Karpas-422 (cell line): ENCODE measurements around the gene EPS8L1. TPM values are rescaled to one million over a fixed set of nuclear protein-coding genes. Genes with fewer than 3 reads are reported as not detected.
"Not testable (repeated sequence)": the region's sequence is repeated elsewhere in the genome, so short reads cannot be mapped to it uniquely, and the experiment has no call there.

Source experiments
- DNase-seq: peaks from one replicate; pipeline ENCODE4 v3.0.0-alpha.2; 2015
- H2AFZ ChIP-seq: fragments of 200-600 bp; sonication (generic); 2 replicates; pipeline ENCODE4 v1.6.1; 2014; ENCODE audit warnings: antibody characterized with exemption, low read length, mixed read lengths
- H3K27ac ChIP-seq: fragments of 200-600 bp; sonication (generic); 2 replicates; pipeline ENCODE4 v1.5.1; 2014; ENCODE audit warnings: mild to moderate bottlenecking, low read length, moderate library complexity
- H3K27me3 ChIP-seq: fragments of 200-600 bp; sonication (generic); 2 replicates; pipeline ENCODE4 v1.6.1; 2014; ENCODE audit warnings: low read length, mixed read lengths
- H3K36me3 ChIP-seq: fragments of 200-600 bp; sonication (generic); 2 replicates; pipeline ENCODE4 v1.6.1; 2014; ENCODE audit warnings: low read length, mixed read lengths; ENCODE audit not compliant: insufficient read depth
- H3K4me1 ChIP-seq: fragments of 200-600 bp; sonication (generic); 2 replicates; pipeline ENCODE4 v1.6.1; 2014; ENCODE audit warnings: mild to moderate bottlenecking, low read length, mixed read lengths
- H3K4me2 ChIP-seq: fragments of 200-600 bp; sonication (generic); 2 replicates; pipeline ENCODE4 v1.6.1; 2014; ENCODE audit warnings: low read length, low read depth, mild to moderate bottlenecking; ENCODE audit not compliant: poor library complexity, severe bottlenecking
- H3K4me3 ChIP-seq: fragments of 200-600 bp; sonication (generic); 2 replicates; pipeline ENCODE4 v1.5.1; 2014; ENCODE audit warnings: mild to moderate bottlenecking, antibody characterized with exemption, low read length, mixed read lengths
- H3K79me2 ChIP-seq: fragments of 200-600 bp; sonication (generic); 2 replicates; pipeline ENCODE4 v1.6.1; 2014; ENCODE audit warnings: mild to moderate bottlenecking, low read length, mixed read lengths
- H3K9ac ChIP-seq: fragments of 200-600 bp; sonication (generic); 2 replicates; pipeline ENCODE4 v1.6.0; 2014; ENCODE audit warnings: low read length
- H3K9me2 ChIP-seq: fragments of 200-600 bp; sonication (generic), shearing (Covaris generic); replicated peaks from 2 replicates; pipeline ENCODE4 v1.6.0; 2014; ENCODE audit warnings: mild to moderate bottlenecking, low read length, moderate library complexity; ENCODE audit not compliant: insufficient read depth
- H3K9me3 ChIP-seq: fragments of 300-700, 200-600 bp; sonication (generic); 2 replicates; pipeline ENCODE4 v1.6.1; 2014; ENCODE audit warnings: low read length, mixed read lengths
- H4K20me1 ChIP-seq: fragments of 200-600 bp; sonication (generic); 2 replicates; pipeline ENCODE4 v1.6.1; 2014; ENCODE audit warnings: mild to moderate bottlenecking, antibody characterized with exemption, low read length, low read depth; ENCODE audit not compliant: insufficient read depth
- total RNA-seq: library from RNA; depleted of rRNA; stranded (reverse); fragments of >200 nt; shearing (Covaris generic); gene quantifications from 2 replicates; pipeline ENCODE4 v1.2.3, GENCODE V29; 2014; ENCODE audit warnings: low replicate concordance; rRNA removed

EPS8L1 gene
- not detected in 2 replicates for total RNA-seq

DNA sequence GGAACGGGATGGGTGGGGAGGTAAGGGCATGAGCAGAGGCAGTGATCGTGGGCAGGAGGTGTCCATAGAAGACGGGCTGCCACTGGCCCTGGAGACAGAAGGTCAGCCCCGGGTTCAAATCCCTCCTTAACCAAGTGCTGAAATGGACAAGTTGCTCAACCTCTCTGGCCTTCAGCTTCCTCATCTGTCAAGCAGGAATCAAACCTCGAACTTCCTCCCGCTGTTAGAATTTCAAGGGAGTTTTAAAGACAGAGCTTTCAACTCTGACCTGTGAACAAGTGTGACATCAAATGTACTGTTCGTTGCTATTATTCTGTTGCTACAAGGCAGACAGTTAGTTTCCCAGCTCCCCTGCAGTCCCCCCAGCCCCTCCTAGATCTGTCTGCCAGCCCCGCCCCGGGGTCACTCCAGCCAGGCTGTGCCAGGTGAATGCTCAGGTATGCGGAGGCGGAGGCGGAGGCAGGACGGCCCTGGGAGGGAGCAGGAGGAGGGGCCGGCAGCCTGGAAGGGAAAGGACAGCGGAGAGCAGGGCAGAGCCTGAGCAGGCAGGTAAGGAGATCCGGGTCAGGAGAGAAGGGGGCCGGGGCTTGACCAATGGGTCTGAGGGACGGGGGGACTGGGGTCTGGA, at the start of gene EPS8L1:
Gene EPS8L1, plus strand, starts transcription at position 499 of the 628 bp plus-strand sequence. CDS start 576 bp downstream, outside the sequence.
- Histone ChIP-seq H3K27me3 (no peaks in the 10 kb centered on the region), H3K4me3 (no peak within 1 kb of the TSS), H4K20me1 (0 out of 2 replicates have a peak, but pooled peaks cover 14% of the 10 kb centered on the region), H3K9ac (no peak within 1 kb of the TSS), H3K79me2 (no peaks in the 10 kb centered on the region), H3K4me1 (no peaks in the 10 kb centered on the region), H3K9me3 (no peaks in the 10 kb centered on the region), H3K9me2 (no peaks in the 10 kb centered on the region), H2AFZ (no peak within 1 kb of the TSS), H3K4me2 (no peak within 1 kb of the TSS), H3K36me3 (peaks cover 4% of the 10 kb centered on the region; the same call in 1 of the 2 replicates), H3K27ac (no peak within 1 kb of the TSS)
- no peak for DNase-seq

DNA sequence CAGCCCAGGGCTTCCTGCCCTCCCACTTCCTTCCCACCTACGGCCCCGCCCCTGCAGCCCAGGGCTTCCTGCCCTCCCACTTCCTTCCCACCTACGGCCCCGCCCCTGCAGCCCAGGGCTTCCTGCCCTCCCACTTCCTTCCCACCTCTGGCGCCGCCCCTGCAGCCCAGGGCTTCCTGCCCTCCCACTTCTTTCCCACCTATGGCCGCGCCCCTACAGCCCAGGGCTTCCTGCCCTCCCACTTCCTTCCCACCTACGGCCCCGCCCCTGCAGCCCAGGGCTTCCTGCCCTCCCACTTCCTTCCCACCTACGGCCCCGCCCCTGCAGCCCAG, 48.6 kb upstream of the EPS8L1 start:
- peaks cover 12% of the 10 kb centered on the region for H3K4me1 ChIP-seq
- peak overlapping the region; percentile 24 for H3K4me2 ChIP-seq
- not testable (repeated sequence) for H3K27me3 ChIP-seq, H3K9ac ChIP-seq, H3K27ac ChIP-seq, H4K20me1 ChIP-seq, H3K36me3 ChIP-seq, H3K9me2 ChIP-seq
- H3K9me3 ChIP-seq = peaks cover 23% of the 10 kb centered on the region
- peak overlapping the region; percentile 24; the same call in 1 of the 2 replicates for H3K4me3 ChIP-seq
- H3K79me2 ChIP-seq = peaks cover 12% of the 10 kb centered on the region; the same call in 1 of the 2 replicates
- peak overlapping the region; percentile 4; the same call in 1 of the 2 replicates for H2AFZ ChIP-seq
- peak; percentile 96 for DNase-seq

DNA sequence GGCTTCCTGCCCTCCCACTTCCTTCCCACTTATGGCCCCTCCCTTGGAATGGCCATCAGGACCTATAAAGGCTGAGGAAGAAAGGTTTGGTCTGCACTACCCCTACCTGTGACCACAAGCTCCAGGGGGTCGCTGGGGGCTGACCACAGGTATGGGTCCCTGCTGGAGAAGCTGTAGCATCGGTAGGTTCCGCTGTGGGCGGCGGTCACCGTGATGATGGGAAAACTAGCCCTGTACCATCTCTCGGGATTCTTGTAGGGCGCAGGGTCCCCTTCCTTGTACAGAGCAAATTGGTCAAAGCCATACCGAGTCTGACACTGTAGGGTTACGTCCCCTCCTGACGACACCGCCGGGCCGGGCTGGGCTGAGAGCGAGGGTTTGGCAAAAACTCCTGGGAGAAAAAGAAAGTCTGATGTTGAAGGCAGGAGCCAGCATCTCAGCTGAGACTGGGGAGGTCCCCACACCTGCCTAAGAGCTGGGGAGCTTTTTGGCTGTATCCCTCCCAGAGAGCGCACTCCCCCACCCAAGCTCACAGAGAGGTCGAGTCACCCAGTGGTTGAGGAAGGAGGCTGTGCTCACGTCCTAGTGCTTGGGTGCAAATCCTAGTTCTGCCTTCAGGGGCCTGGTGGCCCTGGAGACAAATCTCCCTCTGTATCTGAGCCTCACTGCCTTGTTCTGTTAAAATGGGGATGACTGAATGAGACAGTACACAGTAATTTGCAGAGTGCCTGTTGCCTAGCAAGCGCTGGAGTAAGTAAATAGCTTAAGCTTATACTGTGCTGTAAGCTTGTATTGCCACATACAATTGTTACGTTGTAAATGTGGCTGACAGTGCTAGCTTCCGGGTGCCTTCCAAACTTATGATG, 48.0 kb upstream of the EPS8L1 start:
- peaks cover 12% of the 10 kb centered on the region for H3K4me1 ChIP-seq
- no peaks in the 10 kb centered on the region for H4K20me1 ChIP-seq
- peak overlapping the region; percentile 24 for H3K4me2 ChIP-seq
- H3K9me2 ChIP-seq = no peaks in the 10 kb centered on the region
- peak overlapping the region; percentile 24; the same call in 1 of the 2 replicates for H3K4me3 ChIP-seq
- peaks cover 23% of the 10 kb centered on the region for H3K9me3 ChIP-seq
- peak; percentile 66 for DNase-seq
- H2AFZ ChIP-seq = peak overlapping the region; percentile 4; the same call in 1 of the 2 replicates
- H3K79me2 ChIP-seq = peaks cover 12% of the 10 kb centered on the region; the same call in 1 of the 2 replicates
- peaks cover 6% of the 10 kb centered on the region for H3K36me3 ChIP-seq
- 0 out of 2 replicates have a peak overlapping the region, but pooled peaks have one; percentile 12 for H3K27ac ChIP-seq
- no peak overlapping the region for H3K9ac ChIP-seq
- H3K27me3 ChIP-seq = no peaks in the 10 kb centered on the region

GRCh38 chr19:55028757-55029156, 46.9 kb upstream of the EPS8L1 start:
- Histone ChIP-seq H3K9me2 (no peaks in the 10 kb centered on the region), H4K20me1 (no peaks in the 10 kb centered on the region), H3K9me3 (peaks cover 20% of the 10 kb centered on the region), H3K4me3 (no peak overlapping the region), H3K79me2 (peaks cover 12% of the 10 kb centered on the region), H3K4me1 (peaks cover 12% of the 10 kb centered on the region), H3K36me3 (peaks cover 6% of the 10 kb centered on the region), H3K27me3 (no peaks in the 10 kb centered on the region), H2AFZ (no peak overlapping the region), H3K27ac (no peak overlapping the region), H3K4me2 (no peak overlapping the region), H3K9ac (no peak overlapping the region)
- no peak for DNase-seq

- no peak overlapping the region for H3K4me2 ChIP-seq
- no peak overlapping the region for H3K27ac ChIP-seq
- no peaks in the 10 kb centered on the region for H3K9me2 ChIP-seq
- no peaks in the 10 kb centered on the region for H4K20me1 ChIP-seq
- H2AFZ ChIP-seq = no peak overlapping the region
- peaks cover 15% of the 10 kb centered on the region for H3K79me2 ChIP-seq
- DNase-seq = no peak
- H3K4me3 ChIP-seq = no peak overlapping the region
- no peak overlapping the region for H3K9ac ChIP-seq
- peaks cover 2% of the 10 kb centered on the region for H3K9me3 ChIP-seq
- peaks cover 11% of the 10 kb centered on the region for H3K4me1 ChIP-seq
- no peaks in the 10 kb centered on the region for H3K36me3 ChIP-seq
- H3K27me3 ChIP-seq = no peaks in the 10 kb centered on the region
Measured at GRCh38 chr19:55031178-55031577, 44.5 kb upstream of the EPS8L1 start.

DNA sequence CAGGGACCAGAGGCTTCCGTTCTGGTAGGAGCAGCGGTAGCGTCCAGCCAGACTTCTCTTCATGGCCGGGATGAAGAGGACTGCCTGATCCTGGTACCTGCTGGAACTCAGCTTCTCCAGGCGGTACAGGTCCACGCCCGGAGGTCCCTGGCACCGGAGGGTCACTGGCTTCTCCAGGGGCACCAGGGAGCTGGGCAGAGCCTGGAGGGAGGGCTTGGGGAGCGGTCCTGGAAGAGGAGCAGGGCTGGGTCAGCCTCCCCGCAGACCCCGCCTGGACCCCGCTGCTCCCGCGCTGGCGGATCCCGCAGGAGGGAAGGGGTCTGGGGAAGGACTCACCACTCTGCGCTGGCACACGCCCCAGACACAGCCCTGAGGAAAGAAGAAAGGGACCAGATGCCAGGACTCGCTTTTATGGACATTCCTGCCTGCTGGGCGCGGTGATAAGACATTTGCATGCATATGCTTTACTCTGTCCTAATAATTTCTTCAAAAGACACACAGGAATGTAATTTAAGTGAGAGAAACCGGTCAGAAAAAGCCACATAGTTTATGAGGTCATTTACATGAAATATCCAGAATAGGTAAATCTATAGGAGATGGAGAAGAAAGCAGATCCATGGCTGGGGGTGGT, 43.4 kb upstream of the EPS8L1 start:
- Histone ChIP-seq H3K27ac (no peak overlapping the region), H3K9me2 (no peaks in the 10 kb centered on the region), H3K4me3 (no peak overlapping the region), H3K9ac (no peak overlapping the region), H3K9me3 (no peaks in the 10 kb centered on the region), H3K4me1 (peaks cover 7% of the 10 kb centered on the region), H3K79me2 (peaks cover 18% of the 10 kb centered on the region), H2AFZ (no peak overlapping the region), H3K36me3 (no peaks in the 10 kb centered on the region), H3K27me3 (no peaks in the 10 kb centered on the region), H3K4me2 (no peak overlapping the region), H4K20me1 (no peaks in the 10 kb centered on the region)
- no peak for DNase-seq

DNA sequence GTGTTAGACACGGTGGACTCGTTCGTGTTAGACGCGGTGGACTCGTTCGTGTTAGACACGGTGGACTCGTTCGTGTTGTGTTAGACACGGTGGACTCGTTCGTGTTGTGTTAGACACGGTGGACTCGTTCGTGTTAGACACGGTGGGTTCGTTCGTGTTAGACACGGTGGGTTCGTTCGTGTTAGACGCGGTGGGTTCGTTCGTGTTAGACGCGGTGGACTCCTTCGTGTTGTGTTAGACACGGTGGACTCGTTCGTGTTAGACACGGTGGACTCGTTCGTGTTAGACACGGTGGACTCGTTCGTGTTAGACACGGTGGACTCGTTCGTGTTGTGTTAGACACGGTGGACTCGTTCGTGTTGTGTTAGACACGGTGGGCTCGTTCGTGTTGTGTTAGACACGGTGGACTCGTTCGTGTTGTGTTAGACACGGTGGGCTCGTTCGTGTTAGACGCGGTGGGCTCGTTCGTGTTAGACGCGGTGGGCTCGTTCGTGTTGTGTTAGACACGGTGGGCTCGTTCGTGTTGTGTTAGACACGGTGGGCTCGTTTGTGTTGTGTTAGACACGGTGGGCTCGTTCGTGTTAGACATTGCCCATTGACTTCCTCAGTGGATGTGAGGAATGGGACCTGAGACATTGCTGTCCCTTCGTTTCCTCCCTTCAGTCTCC, 42.6 kb upstream of the EPS8L1 start:
- DNase-seq, H3K27me3 ChIP-seq, H3K36me3 ChIP-seq, H3K4me2 ChIP-seq, H3K4me1 ChIP-seq, H3K4me3 ChIP-seq, H2AFZ ChIP-seq, H3K9me3 ChIP-seq, H4K20me1 ChIP-seq, H3K27ac ChIP-seq, H3K9me2 ChIP-seq, H3K9ac ChIP-seq: not testable (repeated sequence)
- peaks cover 18% of the 10 kb centered on the region for H3K79me2 ChIP-seq
